Measurements from ENCODE around the gene INSM1.
"Not testable (repeated sequence)": the region's sequence is repeated elsewhere in the genome, so short reads cannot be mapped to it uniquely, and the experiment has no call there.

Gene INSM1

GRCh38 chr20:20367575-20368417 lies at the start of gene INSM1:
INSM1 (plus strand) TSS chr20:20368104; CDS start chr20:20368268, 164 bp downstream.
- DNase-seq (ENCODE audit: low read depth), result no peak

- no peak for DNase-seq (ENCODE audit: low read depth)
Measured at GRCh38 chr20:20318365-20319161, 49.3 kb upstream of the INSM1 start.

GRCh38 chr20:20321134-20321533 lies 46.8 kb upstream of the INSM1 start:
- DNase-seq (ENCODE audit: low read depth), result no peak

GRCh38 chr20:20321917-20322316 lies 46.0 kb upstream of the INSM1 start:
- DNase-seq (ENCODE audit: low read depth), result no peak

GRCh38 chr20:20322912-20323311 lies 45.0 kb upstream of the INSM1 start:
- no peak for DNase-seq (ENCODE audit: low read depth)

- no peak for DNase-seq (ENCODE audit: low read depth)
Measured at GRCh38 chr20:20327746-20328145, 40.2 kb upstream of the INSM1 start.

- no peak for DNase-seq (ENCODE audit: low read depth)
Measured at GRCh38 chr20:20329564-20329963, 38.3 kb upstream of the INSM1 start.

GRCh38 chr20:20331156-20331555 lies 36.7 kb upstream of the INSM1 start:
- DNase-seq (ENCODE audit: low read depth), result no peak

- no peak for DNase-seq (ENCODE audit: low read depth)
Measured at GRCh38 chr20:20331817-20332216, 36.1 kb upstream of the INSM1 start.

GRCh38 chr20:20333866-20334265 lies 34.0 kb upstream of the INSM1 start:
- DNase-seq (ENCODE audit: low read depth), result no peak

- DNase-seq (ENCODE audit: low read depth), result no peak
Measured at GRCh38 chr20:20334489-20334888, 33.4 kb upstream of the INSM1 start.

- no peak for DNase-seq (ENCODE audit: low read depth)
Measured at GRCh38 chr20:20338133-20338730, 29.7 kb upstream of the INSM1 start.

- DNase-seq (ENCODE audit: low read depth), result no peak
Measured at GRCh38 chr20:20340443-20340842, 27.5 kb upstream of the INSM1 start.

GRCh38 chr20:20341371-20341770 lies 26.5 kb upstream of the INSM1 start:
- no peak for DNase-seq (ENCODE audit: low read depth)

GRCh38 chr20:20342066-20342465 lies 25.8 kb upstream of the INSM1 start:
- DNase-seq (ENCODE audit: low read depth), result no peak

- no peak for DNase-seq (ENCODE audit: low read depth)
Measured at GRCh38 chr20:20343932-20344331, 24.0 kb upstream of the INSM1 start.

- DNase-seq (ENCODE audit: low read depth), result no peak
Measured at GRCh38 chr20:20344476-20344875, 23.4 kb upstream of the INSM1 start.

- DNase-seq (ENCODE audit: low read depth), result no peak
Measured at GRCh38 chr20:20353576-20353975, 14.3 kb upstream of the INSM1 start.

GRCh38 chr20:20355503-20355902 lies 12.4 kb upstream of the INSM1 start:
- DNase-seq (ENCODE audit: low read depth), result not testable (repeated sequence)

GRCh38 chr20:20358801-20359200 lies 9.1 kb upstream of the INSM1 start:
- no peak for DNase-seq (ENCODE audit: low read depth)

GRCh38 chr20:20359628-20360027 lies 8.3 kb upstream of the INSM1 start:
- DNase-seq (ENCODE audit: low read depth), result no peak

- DNase-seq (ENCODE audit: low read depth), result peak; percentile 68
Measured at GRCh38 chr20:20360464-20360863, 7.4 kb upstream of the INSM1 start.
